Measurements from ENCODE around the gene FSTL4. TPM values are rescaled to one million over a fixed set of nuclear protein-coding genes. Genes with fewer than 3 reads are reported as not detected.

FSTL4 gene
- total RNA-seq, 1 experiment from 2014 or later: 0.12 TPM

- BruUV-seq (replicated peaks): no TSS peak
- no peaks in the 10 kb centered on the region for H3K9me3 Mint-ChIP-seq (ENCODE audit: unreplicated experiment)
- no peak overlapping the region for H3K27ac Mint-ChIP-seq (ENCODE audit: low read depth, unreplicated experiment)
- CTCF ChIA-PET: interaction anchor here (0.6 to 1.7 kb wide), 2 partner anchors 17 to 18 kb away, joined by 3 to 16 read pairs; no protein-coding TSS in a partner anchor
- H3K4me3 Mint-ChIP-seq (ENCODE audit: unreplicated experiment): no peak overlapping the region
- H3K4me1 Mint-ChIP-seq (ENCODE audit: insufficient read depth, unreplicated experiment): no peaks in the 10 kb centered on the region
- DNase-seq (ENCODE audit: unreplicated experiment): no peak
- peaks cover 8% of the 10 kb centered on the region for H3K27me3 Mint-ChIP-seq (ENCODE audit: insufficient read depth, unreplicated experiment)
- no peaks in the 10 kb centered on the region for H3K36me3 Mint-ChIP-seq (ENCODE audit: insufficient read depth, unreplicated experiment)
- POLR2A ChIA-PET: interaction anchor here (0.6 kb wide), 1 partner anchor 52 kb away, joined by 3 read pairs; no protein-coding TSS in a partner anchor
- intact Hi-C loops (cut with micrococcal nuclease): no loop called here
- no peak for TF ChIP-seq CTCF (IDR thresholded peaks at IDR 0.05; ENCODE audit: unreplicated experiment)
These were observed 206.9 kb downstream of the FSTL4 start for GRCh38 chr5:133405275-133406034.

- no peaks in the 10 kb centered on the region for H3K36me3 Mint-ChIP-seq (ENCODE audit: insufficient read depth, unreplicated experiment)
- no peak overlapping the region for H3K27ac Mint-ChIP-seq (ENCODE audit: low read depth, unreplicated experiment)
- TF ChIP-seq CTCF (IDR thresholded peaks at IDR 0.05; ENCODE audit: unreplicated experiment): no peak
- ChIA-PET POLR2A (no interaction called here), CTCF (interaction anchor here (0.6 kb wide), 1 partner anchor 17 kb away, joined by 3 read pairs; no protein-coding TSS in a partner anchor)
- no TSS peak for BruUV-seq (replicated peaks)
- H3K4me3 Mint-ChIP-seq (ENCODE audit: unreplicated experiment): no peak overlapping the region
- DNase-seq (ENCODE audit: unreplicated experiment): peak; percentile 52
- H3K4me1 Mint-ChIP-seq (ENCODE audit: insufficient read depth, unreplicated experiment): no peaks in the 10 kb centered on the region
- intact Hi-C loops (cut with micrococcal nuclease): no loop called here
- H3K27me3 Mint-ChIP-seq (ENCODE audit: insufficient read depth, unreplicated experiment): peaks cover 1% of the 10 kb centered on the region
- H3K9me3 Mint-ChIP-seq (ENCODE audit: unreplicated experiment): no peaks in the 10 kb centered on the region
These were observed 207.6 kb downstream of the FSTL4 start for GRCh38 chr5:133404724-133405123.

DNA sequence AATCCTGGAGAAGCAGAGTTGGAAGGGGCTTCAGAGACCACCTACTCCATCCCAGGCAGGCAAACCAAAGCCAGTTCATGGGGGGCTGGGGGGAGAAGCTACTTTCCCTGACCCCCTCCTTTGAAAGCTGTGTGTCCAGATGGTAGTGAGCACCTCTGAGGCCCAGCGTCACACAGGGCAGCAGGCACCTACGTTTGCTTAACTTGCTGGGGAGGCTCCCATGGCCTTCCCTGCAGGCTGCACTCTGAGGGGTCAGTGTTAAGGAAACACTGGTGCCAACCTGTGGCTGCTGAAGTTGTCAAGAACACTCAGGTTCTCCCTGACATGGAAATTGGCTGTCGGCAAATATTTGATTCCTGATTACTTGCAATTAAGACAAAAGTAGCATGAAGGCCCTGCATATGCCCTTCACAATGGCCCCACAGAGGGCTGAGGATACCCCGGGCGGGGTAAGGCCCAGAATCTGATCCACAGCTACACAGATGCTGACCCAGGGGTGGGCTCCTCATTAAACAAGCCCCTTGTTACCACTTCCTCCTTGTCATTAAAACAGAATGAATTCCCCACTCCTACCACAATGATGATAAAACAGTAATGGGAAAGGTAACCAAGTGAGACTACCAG, 208.5 kb downstream of the FSTL4 start:
- no peak for DNase-seq (ENCODE audit: unreplicated experiment)
- BruUV-seq (replicated peaks): no TSS peak
- no peak overlapping the region for H3K27ac Mint-ChIP-seq (ENCODE audit: low read depth, unreplicated experiment)
- H3K9me3 Mint-ChIP-seq (ENCODE audit: unreplicated experiment): no peaks in the 10 kb centered on the region
- TF ChIP-seq CTCF (IDR thresholded peaks at IDR 0.05; ENCODE audit: unreplicated experiment): no peak
- H3K36me3 Mint-ChIP-seq (ENCODE audit: insufficient read depth, unreplicated experiment): no peaks in the 10 kb centered on the region
- POLR2A ChIA-PET: no interaction called here
- no peaks in the 10 kb centered on the region for H3K4me1 Mint-ChIP-seq (ENCODE audit: insufficient read depth, unreplicated experiment)
- no peaks in the 10 kb centered on the region for H3K27me3 Mint-ChIP-seq (ENCODE audit: insufficient read depth, unreplicated experiment)
- CTCF ChIA-PET: interaction anchor here (0.7 to 1.0 kb wide), 2 partner anchors 20 kb away, joined by 3 to 6 read pairs; no protein-coding TSS in a partner anchor
- intact Hi-C loops (cut with micrococcal nuclease): no loop called here
- no peak overlapping the region for H3K4me3 Mint-ChIP-seq (ENCODE audit: unreplicated experiment)

- BruUV-seq (replicated peaks): no TSS peak
These were observed 209.6 kb downstream of the FSTL4 start for GRCh38 chr5:133402775-133403174.

More at GRCh38 chr5:133402775-133403174, 209.6 kb downstream of the FSTL4 start:
- no peaks in the 10 kb centered on the region for H3K36me3 Mint-ChIP-seq (ENCODE audit: insufficient read depth, unreplicated experiment)
- H3K9me3 Mint-ChIP-seq (ENCODE audit: unreplicated experiment): no peaks in the 10 kb centered on the region
- intact Hi-C loops (cut with micrococcal nuclease): no loop called here
- no peaks in the 10 kb centered on the region for H3K4me1 Mint-ChIP-seq (ENCODE audit: insufficient read depth, unreplicated experiment)
- POLR2A ChIA-PET: no interaction called here
- TF ChIP-seq CTCF (IDR thresholded peaks at IDR 0.05; ENCODE audit: unreplicated experiment): no peak
- no peak overlapping the region for H3K27ac Mint-ChIP-seq (ENCODE audit: low read depth, unreplicated experiment)
- CTCF ChIA-PET: interaction anchor here (1.0 kb wide), 1 partner anchor 21 kb away, joined by 6 read pairs; no protein-coding TSS in a partner anchor
- H3K27me3 Mint-ChIP-seq (ENCODE audit: insufficient read depth, unreplicated experiment): no peaks in the 10 kb centered on the region
- DNase-seq (ENCODE audit: unreplicated experiment): no peak
- no peak overlapping the region for H3K4me3 Mint-ChIP-seq (ENCODE audit: unreplicated experiment)
